ENCODE data around the gene RORB. TPM values are rescaled to one million over a fixed set of nuclear protein-coding genes. Genes with fewer than 3 reads are reported as not detected.

The RORB gene
- total and polyA plus RNA-seq, 2 donors (not counting 1 experiment from before 2014, with no cell fraction given) = 0.24 to 4.3 TPM

- TF ChIP-seq EZH2 (IDR thresholded peaks at IDR 0.05; ENCODE audit: low read length, missing control alignments) (no peak), CTCF (conservative IDR thresholded peaks at IDR 0.05 in 1 of 2, IDR thresholded peaks at IDR 0.05 in 1 of 2; ENCODE audit: low read depth in 1 of 2, low read length in 2 of 2) (peak; percentile 75 to 78)
- H3K4me3 ChIP-seq (replicated peaks in 1 of 4; ENCODE audit: control extremely low read depth in 1 of 4, insufficient read depth in 1 of 4, low read depth in 3 of 4, low read length in 4 of 4) = no peak overlapping the region
- no peak overlapping the region for H3K9ac ChIP-seq (ENCODE audit: insufficient read depth, low read length)
- H3K4me2 ChIP-seq (ENCODE audit: extremely low read depth, insufficient read depth, low read length) = no peak overlapping the region
- no peaks in the 10 kb centered on the region for H3K9me3 ChIP-seq (ENCODE audit: control insufficient read depth, insufficient read depth, low read depth, low read length)
- no peaks in the 10 kb centered on the region for H3K36me3 ChIP-seq (ENCODE audit: control insufficient read depth, insufficient read depth, low read length)
- H3K27ac ChIP-seq (ENCODE audit: insufficient read depth, low read length) = no peak overlapping the region
- H3K4me1 ChIP-seq (ENCODE audit: control insufficient read depth, extremely low read depth, insufficient read depth, low read length) = no peaks in the 10 kb centered on the region
- peak; percentile 21 to 54 for DNase-seq (ENCODE audit: low read depth in 2 of 2)
- H3K79me2 ChIP-seq (ENCODE audit: control insufficient read depth, insufficient read depth, low read length) = no peaks in the 10 kb centered on the region
- H4K20me1 ChIP-seq (ENCODE audit: control insufficient read depth, extremely low read depth, insufficient read depth, low read length) = no peaks in the 10 kb centered on the region
- H3K27me3 ChIP-seq (ENCODE audit: control insufficient read depth, insufficient read depth, low read length) = no peaks in the 10 kb centered on the region
- H2AFZ ChIP-seq (ENCODE audit: low read length) = no peak overlapping the region
Measured at GRCh38 chr9:74570879-74571512, 73.9 kb downstream of the RORB start.

- peak in 1 of 2 donors; percentile 66 for DNase-seq (ENCODE audit: low read depth in 2 of 2)
- H3K9ac ChIP-seq (ENCODE audit: insufficient read depth, low read length) = no peak overlapping the region
- H3K36me3 ChIP-seq (ENCODE audit: control insufficient read depth, insufficient read depth, low read length) = no peaks in the 10 kb centered on the region
- no peaks in the 10 kb centered on the region for H3K79me2 ChIP-seq (ENCODE audit: control insufficient read depth, insufficient read depth, low read length)
- no peak overlapping the region for H3K27ac ChIP-seq (ENCODE audit: insufficient read depth, low read length)
- H2AFZ ChIP-seq (ENCODE audit: low read length) = no peak overlapping the region
- no peaks in the 10 kb centered on the region for H4K20me1 ChIP-seq (ENCODE audit: control insufficient read depth, extremely low read depth, insufficient read depth, low read length)
- H3K9me3 ChIP-seq (ENCODE audit: control insufficient read depth, insufficient read depth, low read depth, low read length) = no peaks in the 10 kb centered on the region
- TF ChIP-seq EZH2 (IDR thresholded peaks at IDR 0.05; ENCODE audit: low read length, missing control alignments) (no peak), CTCF (conservative IDR thresholded peaks at IDR 0.05 in 1 of 2, IDR thresholded peaks at IDR 0.05 in 1 of 2; ENCODE audit: low read depth in 1 of 2, low read length in 2 of 2) (no peak)
- H3K27me3 ChIP-seq (ENCODE audit: control insufficient read depth, insufficient read depth, low read length) = no peaks in the 10 kb centered on the region
- H3K4me2 ChIP-seq (ENCODE audit: extremely low read depth, insufficient read depth, low read length) = no peak overlapping the region
- H3K4me3 ChIP-seq (replicated peaks in 1 of 4; ENCODE audit: control extremely low read depth in 1 of 4, insufficient read depth in 1 of 4, low read depth in 3 of 4, low read length in 4 of 4) = no peak overlapping the region
- no peaks in the 10 kb centered on the region for H3K4me1 ChIP-seq (ENCODE audit: control insufficient read depth, extremely low read depth, insufficient read depth, low read length)
Measured at GRCh38 chr9:74573640-74574191, 76.6 kb downstream of the RORB start.

GRCh38 chr9:74576176-74576575, 79.0 kb downstream of the RORB start:
- H3K27me3 ChIP-seq (ENCODE audit: control insufficient read depth, insufficient read depth, low read length) = no peaks in the 10 kb centered on the region
- H3K9ac ChIP-seq (ENCODE audit: insufficient read depth, low read length) = no peak overlapping the region
- H3K4me2 ChIP-seq (ENCODE audit: extremely low read depth, insufficient read depth, low read length) = no peak overlapping the region
- H3K4me3 ChIP-seq (replicated peaks in 1 of 4; ENCODE audit: control extremely low read depth in 1 of 4, insufficient read depth in 1 of 4, low read depth in 3 of 4, low read length in 4 of 4) = no peak overlapping the region
- H3K79me2 ChIP-seq (ENCODE audit: control insufficient read depth, insufficient read depth, low read length) = no peaks in the 10 kb centered on the region
- H4K20me1 ChIP-seq (ENCODE audit: control insufficient read depth, extremely low read depth, insufficient read depth, low read length) = no peaks in the 10 kb centered on the region
- H3K9me3 ChIP-seq (ENCODE audit: control insufficient read depth, insufficient read depth, low read depth, low read length) = no peaks in the 10 kb centered on the region
- no peak overlapping the region for H2AFZ ChIP-seq (ENCODE audit: low read length)
- H3K4me1 ChIP-seq (ENCODE audit: control insufficient read depth, extremely low read depth, insufficient read depth, low read length) = no peaks in the 10 kb centered on the region
- H3K27ac ChIP-seq (ENCODE audit: insufficient read depth, low read length) = no peak overlapping the region
- TF ChIP-seq EZH2 (IDR thresholded peaks at IDR 0.05; ENCODE audit: low read length, missing control alignments) (no peak), CTCF (conservative IDR thresholded peaks at IDR 0.05 in 1 of 2, IDR thresholded peaks at IDR 0.05 in 1 of 2; ENCODE audit: low read depth in 1 of 2, low read length in 2 of 2) (no peak)
- DNase-seq (ENCODE audit: low read depth in 2 of 2) = no peak
- H3K36me3 ChIP-seq (ENCODE audit: control insufficient read depth, insufficient read depth, low read length) = no peaks in the 10 kb centered on the region
